AG08396 (cell line): ENCODE data around the gene ALK.
"Not testable (repeated sequence)": the region's sequence is repeated elsewhere in the genome, so short reads cannot be mapped to it uniquely, and the experiment has no call there.

Experiments used
- DNase-seq: peaks from one replicate; pipeline ENCODE4 v3.0.0; 2012; ENCODE audit warnings: low spot score, mixed read lengths

Gene ALK

GRCh38 chr2:29753671-29754444 lies 167.5 kb downstream of the ALK start:
- peak; percentile 32 for DNase-seq

GRCh38 chr2:29751390-29751789 lies 170.0 kb downstream of the ALK start:
- no peak for DNase-seq

GRCh38 chr2:29750463-29750862 lies 170.9 kb downstream of the ALK start:
- DNase-seq = not testable (repeated sequence)

- no peak for DNase-seq
These were observed 171.5 kb downstream of the ALK start for GRCh38 chr2:29749843-29750242.

- no peak for DNase-seq
These were observed 172.3 kb downstream of the ALK start for GRCh38 chr2:29749041-29749440.

GRCh38 chr2:29747786-29748470 lies 173.5 kb downstream of the ALK start:
- peak; percentile 59 for DNase-seq

GRCh38 chr2:29744976-29745375 lies 176.4 kb downstream of the ALK start:
- DNase-seq = no peak

GRCh38 chr2:29743516-29743915 lies 177.9 kb downstream of the ALK start:
- no peak for DNase-seq

- no peak for DNase-seq
These were observed 178.7 kb downstream of the ALK start for GRCh38 chr2:29742656-29743055.

GRCh38 chr2:29741132-29741531 lies 180.3 kb downstream of the ALK start:
- DNase-seq = no peak

- no peak for DNase-seq
These were observed 187.4 kb downstream of the ALK start for GRCh38 chr2:29733965-29734364.

- DNase-seq = no peak
These were observed 188.2 kb downstream of the ALK start for GRCh38 chr2:29733213-29733612.

- DNase-seq = no peak
These were observed 189.4 kb downstream of the ALK start for GRCh38 chr2:29731948-29732347.

GRCh38 chr2:29729932-29730331 lies 191.5 kb downstream of the ALK start:
- DNase-seq = no peak

- no peak for DNase-seq
These were observed 192.0 kb downstream of the ALK start for GRCh38 chr2:29729401-29729800.

GRCh38 chr2:29726976-29727375 lies 194.4 kb downstream of the ALK start:
- DNase-seq = no peak

GRCh38 chr2:29725610-29726009 lies 195.8 kb downstream of the ALK start:
- no peak for DNase-seq

- no peak for DNase-seq
These were observed 197.1 kb downstream of the ALK start for GRCh38 chr2:29724282-29724681.

- DNase-seq = no peak
These were observed 198.0 kb downstream of the ALK start for GRCh38 chr2:29723255-29724001.

- DNase-seq = no peak
These were observed 201.7 kb downstream of the ALK start for GRCh38 chr2:29719639-29720038.

- DNase-seq = no peak
These were observed 203.2 kb downstream of the ALK start for GRCh38 chr2:29718076-29718686.

- no peak for DNase-seq
These were observed 205.7 kb downstream of the ALK start for GRCh38 chr2:29715655-29716054.
